Naive thymus-derived CD4-positive, alpha-beta T cell (primary cell): Measurements from ENCODE around the gene SMIM45.

Experiments
- ATAC-seq: fragments of 150-1000 bp; cut with Tn5 transposase; 2 replicates; pipeline ENCODE4 v1.10.0; 2021; ENCODE audit warnings: mild to moderate bottlenecking, moderate library complexity
- CTCF ChIA-PET: fragments of 350-600 bp; sonication (Branson Sonifier 250); formaldehyde crosslinking; loops from one replicate; lab custom pipeline; 2021; ENCODE audit warnings: antibody characterized with exemption; lab: Charles Lee
- POLR2A ChIA-PET: fragments of 350-600 bp; sonication (Branson Sonifier 250); formaldehyde crosslinking; loops from one replicate; lab custom pipeline; 2021; ENCODE audit warnings: antibody characterized with exemption, inconsistent platforms; lab: Charles Lee
- DNase-seq, 9 donors: peaks; one replicate each; pipeline versions ENCODE4 v3.0.0 to v3.0.0-alpha.2; 2020 to 2022; ENCODE audit warnings: mixed read lengths in 1 of 9
- H3K27ac ChIP-seq: one replicate; pipeline ENCODE4 v1.7.0; 2013; ENCODE audit warnings: mild to moderate bottlenecking, low read depth, low read length, moderate library complexity
- H3K27me3 ChIP-seq, 2 donors: one replicate each; pipeline ENCODE4 v1.7.0; 2013; ENCODE audit warnings: low read length in 2 of 2, mild to moderate bottlenecking in 2 of 2, moderate library complexity in 2 of 2; ENCODE audit not compliant: control insufficient read depth in 2 of 2, insufficient read depth in 2 of 2
- H3K36me3 ChIP-seq, 3 experiments: 1 replicate in 2 of 3; 2 replicates in 1 of 3; pipeline ENCODE4 v1.7.0; 2013; ENCODE audit warnings: low read length in 3 of 3, mild to moderate bottlenecking in 3 of 3, moderate library complexity in 1 of 3; ENCODE audit not compliant: insufficient read depth in 3 of 3, control insufficient read depth in 2 of 3
- H3K4me1 ChIP-seq, 2 donors: one replicate each; pipeline ENCODE4 v1.7.0; 2013; ENCODE audit warnings: low read length in 2 of 2, mild to moderate bottlenecking in 2 of 2, moderate library complexity in 1 of 2; ENCODE audit not compliant: control insufficient read depth in 2 of 2, insufficient read depth in 2 of 2
- H3K4me3 ChIP-seq: 2 replicates; pipeline ENCODE4 v1.7.0; 2013; ENCODE audit warnings: mild to moderate bottlenecking, low read length
- H3K9me3 ChIP-seq, 3 experiments: 1 replicate in 2 of 3; 2 replicates in 1 of 3; pipeline ENCODE4 v1.7.0; 2013; ENCODE audit warnings: low read length in 3 of 3; ENCODE audit not compliant: control insufficient read depth in 2 of 3
- H3K27ac Mint-ChIP-seq, 9 donors: one replicate each; pipeline ENCODE4 v1.8.0; 2020 to 2022; ENCODE audit warnings: mixed read lengths in 9 of 9, mild to moderate bottlenecking in 8 of 9, moderate library complexity in 5 of 9, inconsistent platforms in 2 of 9
- H3K27me3 Mint-ChIP-seq, 5 donors: one replicate each; pipeline ENCODE4 v1.8.0; 2021 to 2022; ENCODE audit warnings: mixed read lengths in 5 of 5, mild to moderate bottlenecking in 1 of 5
- H3K36me3 Mint-ChIP-seq, 5 donors: one replicate each; pipeline ENCODE4 v1.8.0; 2020 to 2022; ENCODE audit warnings: mixed read lengths in 5 of 5, mild to moderate bottlenecking in 3 of 5, inconsistent platforms in 1 of 5
- H3K4me1 Mint-ChIP-seq, 7 donors: one replicate each; pipeline ENCODE4 v1.8.0; 2020 to 2022; ENCODE audit warnings: mixed read lengths in 7 of 7, mild to moderate bottlenecking in 3 of 7, inconsistent platforms in 1 of 7
- H3K4me3 Mint-ChIP-seq, 10 donors: one replicate each; pipeline ENCODE4 v1.8.0; 2020 to 2022; ENCODE audit warnings: mild to moderate bottlenecking in 10 of 10, mixed read lengths in 10 of 10, moderate library complexity in 6 of 10, inconsistent platforms in 2 of 10
- H3K9me3 Mint-ChIP-seq, 11 donors: one replicate each; pipeline ENCODE4 v1.8.0; 2020 to 2022; ENCODE audit warnings: mixed read lengths in 11 of 11, mild to moderate bottlenecking in 4 of 11, inconsistent platforms in 1 of 11, moderate library complexity in 1 of 11
- intact Hi-C, 2 donors: fragments of 100-400 bp; cut with micrococcal nuclease; formaldehyde crosslinking; loops; one replicate each; pipeline ENCODE4 v1.15.1; 2023

SMIM45 gene

GRCh38 chr22:41915035-41915785 lies 36.7 kb upstream of the SMIM45 start, which contains the start of gene SHISA8:
Gene SHISA8 (minus strand): TSS chr22:41915074. CDS start chr22:41914667, 407 bp downstream.
- peak; percentile 70 for ATAC-seq
- Mint-ChIP-seq H3K4me3 (peak within 1 kb of the TSS; percentile 44 to 83 (median 62)), H3K9me3 (peaks cover 0 to 2% (median 0%) of the 10 kb centered on the region in 11 donors), H3K4me1 (peaks cover 4 to 28% (median 23%) of the 10 kb centered on the region in 7 donors), H3K27me3 (peaks cover 25 to 58% (median 34%) of the 10 kb centered on the region in 5 donors), H3K36me3 (no peaks in the 10 kb centered on the region), H3K27ac (peak within 1 kb of the TSS in 3 of 9 donors; percentile 18 to 36 (median 33))
- CTCF ChIA-PET: interaction anchor here (0.6 kb wide), 1 partner anchor 548 kb away, joined by 5 read pairs; no protein-coding TSS in a partner anchor
- Histone ChIP-seq H3K9me3 (no peaks in the 10 kb centered on the region), H3K27me3 (peaks cover 7 to 17% of the 10 kb centered on the region in 2 donors), H3K4me1 (peaks cover 6 to 14% of the 10 kb centered on the region in 2 donors), H3K36me3 (no peaks in the 10 kb centered on the region), H3K4me3 (peak within 1 kb of the TSS; percentile 41), H3K27ac (no peak within 1 kb of the TSS)
- peak in 8 of 9 donors; percentile 41 to 72 (median 63) for DNase-seq
- intact Hi-C loops: loop anchor here in 1 of 2 donors (1.0 kb wide), 2 partner anchors 11 to 26 kb away; partner anchors contain the start of gene TNFRSF13C
- POLR2A ChIA-PET: interaction anchor here (1.0 to 3.3 kb wide), 3 partner anchors 11 to 25 kb away, joined by 5 to 14 read pairs (median 6); partner anchors contain the start of gene TNFRSF13C

- H3K4me1 ChIP-seq: peaks cover 6 to 14% of the 10 kb centered on the region in 2 donors
- H3K27me3 ChIP-seq: peaks cover 7 to 17% of the 10 kb centered on the region in 2 donors
- POLR2A ChIA-PET: interaction anchor here (0.6 to 3.3 kb wide), 5 partner anchors 10 to 179 kb away, joined by 3 to 14 read pairs (median 5); partner anchors contain the start of gene TNFRSF13C
- peaks cover 4 to 28% (median 23%) of the 10 kb centered on the region in 7 donors for H3K4me1 Mint-ChIP-seq
- no peak for DNase-seq
- ATAC-seq: no peak
- no peaks in the 10 kb centered on the region for H3K36me3 ChIP-seq
- H3K9me3 Mint-ChIP-seq: peaks cover 0 to 2% (median 0%) of the 10 kb centered on the region in 11 donors
- CTCF ChIA-PET: interaction anchor here (0.7 kb wide), 1 partner anchor 13 kb away, joined by 3 read pairs; no protein-coding TSS in a partner anchor
- H3K36me3 Mint-ChIP-seq: no peaks in the 10 kb centered on the region
- peak overlapping the region in 9 of 10 donors; percentile 25 to 66 (median 61) for H3K4me3 Mint-ChIP-seq
- H3K27me3 Mint-ChIP-seq: peaks cover 25 to 55% (median 34%) of the 10 kb centered on the region in 5 donors
- intact Hi-C loops: loop anchor here in 1 of 2 donors (1.0 kb wide), 2 partner anchors 10 to 25 kb away; partner anchors contain the start of gene TNFRSF13C
- H3K27ac Mint-ChIP-seq: peak overlapping the region in 6 of 9 donors; percentile 13 to 53 (median 34)
- H3K27ac ChIP-seq: no peak overlapping the region
- H3K4me3 ChIP-seq: no peak overlapping the region
- no peaks in the 10 kb centered on the region for H3K9me3 ChIP-seq
Observed at GRCh38 chr22:41915786-41916493, 36.0 kb upstream of the SMIM45 start.

- no peaks in the 10 kb centered on the region for H3K9me3 ChIP-seq
- H3K36me3 Mint-ChIP-seq: no peaks in the 10 kb centered on the region
- no peak overlapping the region for H3K27ac ChIP-seq
- H3K27ac Mint-ChIP-seq: peak overlapping the region in 1 of 9 donors; percentile 51
- CTCF ChIA-PET: no interaction called here
- peak overlapping the region in 3 of 10 donors; percentile 32 to 44 (median 39) for H3K4me3 Mint-ChIP-seq
- ATAC-seq: no peak
- H3K27me3 ChIP-seq: peaks cover 7 to 11% of the 10 kb centered on the region in 2 donors
- peaks cover 6 to 14% of the 10 kb centered on the region in 2 donors for H3K4me1 ChIP-seq
- POLR2A ChIA-PET: interaction anchor here (0.6 to 3.3 kb wide), 5 partner anchors 9 to 180 kb away, joined by 3 to 14 read pairs (median 4); partner anchors contain the start of gene TNFRSF13C
- no peaks in the 10 kb centered on the region for H3K36me3 ChIP-seq
- peaks cover 18 to 47% (median 27%) of the 10 kb centered on the region in 5 donors for H3K27me3 Mint-ChIP-seq
- no peak for DNase-seq
- intact Hi-C loops: no loop called here
- peaks cover 0 to 2% (median 0%) of the 10 kb centered on the region in 11 donors for H3K9me3 Mint-ChIP-seq
- H3K4me1 Mint-ChIP-seq: peaks cover 4 to 24% (median 17%) of the 10 kb centered on the region in 7 donors
- H3K4me3 ChIP-seq: no peak overlapping the region
Observed at GRCh38 chr22:41916745-41917358, 35.1 kb upstream of the SMIM45 start.

- Mint-ChIP-seq H3K27me3 (peaks cover 15 to 41% (median 24%) of the 10 kb centered on the region in 5 donors), H3K36me3 (no peaks in the 10 kb centered on the region), H3K4me3 (peak overlapping the region in 1 of 10 donors; percentile 39), H3K9me3 (peaks cover 0 to 2% (median 0%) of the 10 kb centered on the region in 11 donors), H3K27ac (no peak overlapping the region), H3K4me1 (peaks cover 4 to 24% (median 17%) of the 10 kb centered on the region in 7 donors)
- Histone ChIP-seq H3K4me3 (no peak overlapping the region), H3K9me3 (no peaks in the 10 kb centered on the region), H3K36me3 (no peaks in the 10 kb centered on the region), H3K27me3 (peaks cover 6 to 11% of the 10 kb centered on the region in 2 donors), H3K4me1 (peaks cover 6 to 14% of the 10 kb centered on the region in 2 donors), H3K27ac (no peak overlapping the region)
- ChIA-PET POLR2A (interaction anchor here (1.0 to 3.3 kb wide), 2 partner anchors 9 to 23 kb away, joined by 4 to 14 read pairs; partner anchors contain the start of gene TNFRSF13C), CTCF (no interaction called here)
- intact Hi-C loops: no loop called here
- ATAC-seq (no peak), DNase-seq (no peak)
Observed at GRCh38 chr22:41917375-41917902, 34.5 kb upstream of the SMIM45 start.

- intact Hi-C loops: no loop called here
- Mint-ChIP-seq H3K9me3 (peaks cover 0 to 2% (median 0%) of the 10 kb centered on the region in 11 donors), H3K4me1 (peaks cover 4 to 24% (median 17%) of the 10 kb centered on the region in 7 donors), H3K36me3 (no peaks in the 10 kb centered on the region), H3K27me3 (peaks cover 8 to 34% (median 17%) of the 10 kb centered on the region in 5 donors), H3K4me3 (peak overlapping the region; percentile 37 to 78 (median 68)), H3K27ac (peak overlapping the region in 3 of 9 donors; percentile 33 to 81 (median 34))
- Histone ChIP-seq H3K4me3 (no peak overlapping the region), H3K27me3 (peaks cover 0 to 4% of the 10 kb centered on the region in 2 donors), H3K36me3 (no peaks in the 10 kb centered on the region), H3K27ac (no peak overlapping the region), H3K9me3 (no peaks in the 10 kb centered on the region), H3K4me1 (peaks cover 6 to 14% of the 10 kb centered on the region in 2 donors)
- ChIA-PET CTCF (no interaction called here), POLR2A (interaction anchor here (1.0 kb wide), 1 partner anchor 22 kb away, joined by 4 read pairs; no protein-coding TSS in a partner anchor)
- DNase-seq (peak in 2 of 9 donors; percentile 31 to 40), ATAC-seq (no peak)
Observed at GRCh38 chr22:41917903-41918791, 33.8 kb upstream of the SMIM45 start.
